DMS53 treated with DMSO at 0.1 percent for 48 hours (cell line): ENCODE results near the gene DNAJC8.

Source experiments
- DNase-seq: peaks from one replicate; lab custom pipeline; 2025; ENCODE audit not compliant: unreplicated experiment; lab: John Stamatoyannopoulos, UW

DNAJC8 gene, protein sequence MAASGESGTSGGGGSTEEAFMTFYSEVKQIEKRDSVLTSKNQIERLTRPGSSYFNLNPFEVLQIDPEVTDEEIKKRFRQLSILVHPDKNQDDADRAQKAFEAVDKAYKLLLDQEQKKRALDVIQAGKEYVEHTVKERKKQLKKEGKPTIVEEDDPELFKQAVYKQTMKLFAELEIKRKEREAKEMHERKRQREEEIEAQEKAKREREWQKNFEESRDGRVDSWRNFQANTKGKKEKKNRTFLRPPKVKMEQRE

GRCh38 chr1:28232558-28233263 lies at the start of gene DNAJC8:
Gene DNAJC8, minus strand, starts transcription at chr1:28233029. Its CDS starts 31 bp downstream, at chr1:28232998.
- DNase-seq, result peak; percentile 91

- DNase-seq, result no peak
Measured at GRCh38 chr1:28281608-28282425, 49.0 kb upstream of the DNAJC8 start.

- no peak for DNase-seq
Measured at GRCh38 chr1:28280977-28281381, 48.1 kb upstream of the DNAJC8 start.

- DNase-seq, result no peak
Measured at GRCh38 chr1:28280501-28280900, 47.7 kb upstream of the DNAJC8 start.

GRCh38 chr1:28279721-28280120 lies 46.9 kb upstream of the DNAJC8 start:
- DNase-seq, result no peak

GRCh38 chr1:28278763-28279162 lies 45.9 kb upstream of the DNAJC8 start:
- DNase-seq, result no peak

- no peak for DNase-seq
Measured at GRCh38 chr1:28273216-28273860, 40.5 kb upstream of the DNAJC8 start.

- no peak for DNase-seq
Measured at GRCh38 chr1:28272215-28272852, 39.5 kb upstream of the DNAJC8 start.

GRCh38 chr1:28269529-28269928 lies 36.7 kb upstream of the DNAJC8 start:
- DNase-seq, result no peak

DNA sequence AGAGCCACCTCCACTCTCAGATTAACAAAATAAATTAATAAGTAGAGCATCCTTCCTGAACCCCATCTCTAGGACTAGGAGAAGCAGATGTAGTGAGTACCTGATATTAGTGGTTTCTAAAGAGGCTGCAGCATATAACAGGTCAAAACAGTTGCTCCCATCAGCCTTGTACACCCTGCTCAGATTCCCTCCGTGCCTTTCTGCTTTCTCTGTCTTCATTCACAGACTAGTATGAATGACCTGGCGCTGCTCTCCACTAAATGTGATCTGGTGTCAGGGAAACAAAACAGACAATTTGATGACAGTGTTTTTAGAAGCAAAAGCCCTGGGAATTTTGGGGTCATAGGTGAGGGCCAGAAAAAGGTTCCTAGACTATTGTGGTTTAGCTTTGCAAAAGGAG lies 34.8 kb upstream of the DNAJC8 start:
- no peak for DNase-seq

DNA sequence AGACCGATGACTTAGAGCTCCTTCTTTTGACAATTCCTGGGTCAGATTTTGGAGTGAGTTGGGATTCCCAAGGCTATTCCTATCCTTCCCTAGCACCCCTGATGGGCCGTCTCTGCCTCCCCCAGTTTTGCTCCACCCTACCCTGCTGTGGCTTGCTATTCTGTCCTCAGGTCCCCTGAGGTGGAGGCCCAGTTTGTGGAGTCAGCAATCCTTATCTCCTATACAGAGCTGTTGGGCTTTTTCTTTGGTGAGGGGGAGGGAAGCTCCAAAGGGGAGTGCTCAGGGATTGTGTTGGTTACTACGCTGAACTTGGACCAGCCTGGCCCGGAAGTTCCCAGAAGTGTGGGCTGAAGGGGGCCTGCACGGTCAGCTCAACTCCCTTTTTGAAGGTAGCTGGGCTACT lies 34.1 kb upstream of the DNAJC8 start:
- DNase-seq, result no peak

- no peak for DNase-seq
Measured at GRCh38 chr1:28265577-28265976, 32.7 kb upstream of the DNAJC8 start.

GRCh38 chr1:28264897-28265296 lies 32.1 kb upstream of the DNAJC8 start:
- no peak for DNase-seq

DNA sequence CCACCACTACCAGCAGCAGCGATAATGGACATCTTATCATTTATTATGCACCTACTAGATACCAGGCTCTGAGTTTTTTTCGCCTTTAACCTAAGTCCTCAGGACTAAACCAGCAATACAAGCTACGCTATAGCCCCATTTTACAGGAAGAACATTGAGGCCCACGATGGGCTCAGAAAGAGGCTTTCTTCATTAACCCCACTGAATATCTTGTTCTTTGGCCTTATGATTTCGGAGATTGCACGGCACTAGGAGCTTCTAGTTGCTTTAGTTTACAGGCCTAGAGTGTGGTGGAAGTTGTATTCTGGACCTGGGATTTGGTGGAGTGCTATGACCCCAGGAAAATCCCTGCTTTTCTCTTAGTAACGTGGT lies 28.0 kb upstream of the DNAJC8 start:
- DNase-seq, result no peak

DNA sequence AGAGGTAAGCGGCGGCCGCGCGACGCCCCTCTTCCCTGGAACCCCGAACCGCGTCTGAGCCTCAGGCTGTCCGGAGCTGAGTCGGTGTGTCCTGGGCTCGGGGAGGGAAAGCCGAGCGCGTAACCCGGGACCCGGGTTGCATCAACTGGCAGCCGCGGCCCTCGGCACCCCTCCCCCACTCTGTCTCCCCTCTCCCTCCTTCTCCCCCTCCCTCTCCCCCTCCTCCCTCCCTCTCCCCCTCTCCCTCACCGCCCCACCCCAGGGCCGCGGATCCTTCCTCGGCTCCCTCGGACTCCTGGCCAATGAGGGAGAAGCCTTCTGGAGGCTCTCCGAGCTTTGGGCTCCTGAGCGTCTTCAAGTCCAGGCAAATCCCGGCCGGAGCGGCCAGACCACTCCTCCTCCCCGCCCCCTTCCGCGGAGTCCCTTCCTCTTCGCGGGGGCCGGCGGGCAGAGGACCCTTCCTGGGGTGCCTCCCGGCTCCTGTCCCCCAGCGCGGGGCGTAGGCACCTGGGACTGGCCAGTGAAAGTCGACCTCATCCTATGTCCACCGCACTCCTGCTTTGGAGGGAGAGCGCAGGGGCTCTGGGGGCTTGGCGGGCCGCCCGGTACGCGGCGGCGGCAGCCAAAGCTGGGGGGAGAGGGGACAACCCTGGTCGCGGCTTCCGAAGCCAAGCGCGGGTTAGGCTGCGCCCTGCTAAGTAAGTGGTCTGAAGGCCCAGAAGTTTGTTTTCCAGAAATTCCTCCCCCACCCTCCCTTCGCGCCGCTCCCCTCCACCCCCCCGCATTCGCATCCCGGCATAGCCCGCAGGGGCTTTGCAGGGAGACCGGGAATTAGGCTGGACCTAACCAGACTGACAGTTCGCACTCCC lies 27.3 kb upstream of the DNAJC8 start:
- DNase-seq, result peak; percentile 6

DNA sequence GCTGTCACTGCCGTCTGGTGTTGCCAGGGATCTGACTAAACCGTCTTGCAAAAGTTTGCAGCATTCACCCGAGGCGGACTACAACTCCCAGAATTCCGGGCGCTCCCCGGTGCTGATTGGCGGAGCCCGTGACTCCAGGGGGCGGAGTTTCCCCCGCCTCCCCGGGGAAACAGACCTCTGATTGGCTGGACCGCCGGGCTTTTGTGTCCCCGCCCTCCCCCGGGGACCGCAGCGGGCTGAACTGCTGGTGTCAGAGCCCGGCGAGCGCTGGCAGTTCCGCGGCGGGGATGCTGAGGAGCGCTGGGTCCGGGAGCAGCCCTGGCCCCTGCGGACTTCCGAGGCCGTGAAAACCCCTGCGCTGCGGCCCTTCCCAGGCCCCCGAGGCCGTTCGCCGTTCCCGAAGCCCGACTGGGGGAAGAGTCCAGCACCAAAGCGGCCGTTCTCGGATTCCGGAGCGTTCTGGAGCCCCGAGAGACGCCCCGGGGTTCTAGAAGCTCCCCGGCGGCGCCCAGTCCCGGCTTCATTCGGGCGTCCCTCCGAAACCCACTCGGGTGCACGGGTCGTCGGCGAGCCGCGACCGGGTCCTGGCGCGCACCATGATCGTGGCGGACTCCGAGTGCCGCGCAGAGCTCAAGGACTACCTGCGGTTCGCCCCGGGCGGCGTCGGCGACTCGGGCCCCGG lies 26.6 kb upstream of the DNAJC8 start, which contains the start of gene SESN2:
Gene SESN2 (plus strand): TSS at position 267 of the 682 bp plus-strand sequence. CDS start 330 bp downstream, at position 597.
- peak; percentile 94 for DNase-seq

DNA sequence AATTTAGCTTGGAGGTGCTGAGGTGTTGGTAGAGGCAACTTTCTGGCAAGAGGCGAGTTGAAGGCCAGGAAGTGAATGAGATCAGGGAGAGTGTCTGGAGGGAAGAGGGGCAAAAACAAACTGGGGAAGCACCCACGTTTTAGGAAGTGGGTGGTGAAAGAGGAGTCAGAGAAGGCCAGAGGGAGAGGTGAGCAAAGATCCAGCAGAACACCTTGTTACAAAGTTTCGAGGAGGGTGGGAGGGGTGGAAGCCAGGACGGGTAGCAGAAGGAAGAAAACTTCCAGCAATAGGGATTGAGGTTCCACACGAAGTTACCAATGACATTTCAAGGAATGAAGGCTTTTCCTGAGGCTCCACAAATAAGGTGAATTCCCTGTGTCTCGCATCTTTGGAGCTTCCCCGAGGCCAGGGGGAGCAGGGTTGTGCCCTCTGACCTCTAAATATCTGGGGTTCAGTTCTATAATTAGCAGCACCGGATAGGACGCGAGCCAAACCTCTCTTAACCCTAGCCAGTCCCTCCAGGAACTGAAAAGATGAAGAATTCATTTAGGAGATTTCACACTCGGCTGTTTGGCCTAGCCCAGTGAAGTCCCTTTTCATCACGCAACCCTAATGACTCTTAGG lies 25.9 kb upstream of the DNAJC8 start:
- no peak for DNase-seq

GRCh38 chr1:28257736-28258135 lies 24.9 kb upstream of the DNAJC8 start:
- DNase-seq, result no peak
